Activated T-cell treated with anti-CD3 and anti-CD28 coated beads, Interleukin-2, amount 50 U/mL, for 1 hour (primary cell): ENCODE measurements around the gene ENPP5.

Source experiments
- DNase-seq: peaks from one replicate; pipeline ENCODE4 v3.0.0-alpha.2; 2020

The ENPP5 gene, protein sequence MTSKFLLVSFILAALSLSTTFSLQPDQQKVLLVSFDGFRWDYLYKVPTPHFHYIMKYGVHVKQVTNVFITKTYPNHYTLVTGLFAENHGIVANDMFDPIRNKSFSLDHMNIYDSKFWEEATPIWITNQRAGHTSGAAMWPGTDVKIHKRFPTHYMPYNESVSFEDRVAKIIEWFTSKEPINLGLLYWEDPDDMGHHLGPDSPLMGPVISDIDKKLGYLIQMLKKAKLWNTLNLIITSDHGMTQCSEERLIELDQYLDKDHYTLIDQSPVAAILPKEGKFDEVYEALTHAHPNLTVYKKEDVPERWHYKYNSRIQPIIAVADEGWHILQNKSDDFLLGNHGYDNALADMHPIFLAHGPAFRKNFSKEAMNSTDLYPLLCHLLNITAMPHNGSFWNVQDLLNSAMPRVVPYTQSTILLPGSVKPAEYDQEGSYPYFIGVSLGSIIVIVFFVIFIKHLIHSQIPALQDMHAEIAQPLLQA

DNA sequence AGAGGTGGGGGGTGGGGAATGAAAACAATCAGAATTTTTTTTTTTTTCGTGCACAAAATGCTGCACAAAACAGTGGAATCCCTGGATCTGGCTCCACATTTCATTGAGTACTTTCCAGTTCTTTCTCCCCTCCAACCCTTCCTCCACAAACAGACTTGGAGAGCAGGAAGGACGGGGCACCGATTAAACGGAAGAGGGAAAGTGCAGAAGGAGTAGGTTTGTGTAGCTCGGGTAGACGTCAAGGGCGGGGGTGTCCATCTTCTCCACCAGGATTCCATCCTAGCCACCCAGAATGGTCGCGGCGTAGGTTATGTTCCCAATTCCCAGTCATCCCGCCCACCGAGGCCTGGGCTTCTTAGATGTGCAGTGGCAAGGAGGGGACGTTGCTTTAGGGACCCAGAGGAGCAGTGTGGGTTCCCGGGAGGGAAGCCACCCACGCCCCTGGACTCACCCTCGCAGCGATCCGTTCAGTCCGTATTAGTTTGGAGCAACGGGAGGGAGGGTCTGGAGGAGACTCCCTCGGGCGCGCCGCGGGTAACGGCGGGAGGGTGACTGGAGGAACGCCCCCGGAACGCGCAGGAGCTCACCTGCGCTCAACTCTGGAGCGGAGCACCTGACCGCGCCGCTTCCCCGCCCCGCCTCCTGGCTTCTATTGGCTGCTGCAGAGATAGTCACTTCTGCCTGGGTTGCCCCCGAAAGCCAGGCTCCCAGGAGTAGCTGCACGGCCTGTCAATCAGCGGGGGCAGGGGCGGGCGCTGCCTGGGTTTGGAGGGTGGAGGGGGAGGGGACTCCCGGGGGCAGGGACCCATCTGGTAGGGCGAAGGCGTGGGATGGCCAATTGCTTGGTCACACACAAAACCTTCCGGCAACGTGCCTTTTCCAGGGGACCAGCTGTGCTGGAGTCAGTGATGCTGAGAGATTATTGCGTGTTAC lies at the start of gene ENPP5:
Gene ENPP5 (minus strand): TSS at position 624 of the 933 bp plus-strand sequence. CDS start 2,718 bp downstream, outside the sequence.
- DNase-seq: peak; percentile 73

DNA sequence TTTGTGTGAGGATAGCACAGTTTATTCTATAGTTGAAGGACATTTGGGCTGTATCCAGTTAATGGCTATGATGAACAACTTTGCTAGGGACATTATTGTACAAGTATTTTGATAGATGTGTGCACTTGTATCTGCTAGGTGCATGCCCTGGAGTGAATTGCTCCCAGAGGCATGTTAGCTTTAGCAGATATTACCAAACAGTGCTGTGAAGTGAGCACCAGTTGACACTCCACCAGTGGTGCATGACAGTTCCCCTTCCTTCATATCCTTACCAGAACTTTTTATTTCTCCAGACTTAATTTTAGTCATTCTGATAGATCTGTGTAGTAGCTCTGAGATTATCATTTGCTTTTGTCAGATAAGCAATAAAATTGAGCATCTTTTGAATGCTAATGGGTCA lies 48.9 kb upstream of the ENPP5 start:
- no peak for DNase-seq

DNA sequence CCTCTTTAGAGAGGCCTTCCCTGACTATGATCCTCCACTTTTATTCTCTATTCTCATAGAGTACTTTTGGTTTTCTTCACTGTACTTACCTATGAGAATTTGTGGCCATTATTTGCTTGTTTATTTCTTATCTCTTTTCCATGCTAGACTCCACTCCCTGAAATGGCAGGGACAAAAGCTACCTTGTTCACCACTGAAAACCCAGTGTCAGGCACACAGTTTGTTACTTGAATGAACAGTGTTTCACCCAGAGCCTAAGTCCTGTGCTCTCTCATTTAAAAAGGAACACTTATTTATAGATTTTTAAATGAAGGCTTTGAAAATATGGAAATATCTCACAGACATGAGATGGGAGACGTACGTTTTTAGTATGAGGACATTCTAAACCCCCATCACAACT lies 47.7 kb upstream of the ENPP5 start:
- DNase-seq: no peak

DNA sequence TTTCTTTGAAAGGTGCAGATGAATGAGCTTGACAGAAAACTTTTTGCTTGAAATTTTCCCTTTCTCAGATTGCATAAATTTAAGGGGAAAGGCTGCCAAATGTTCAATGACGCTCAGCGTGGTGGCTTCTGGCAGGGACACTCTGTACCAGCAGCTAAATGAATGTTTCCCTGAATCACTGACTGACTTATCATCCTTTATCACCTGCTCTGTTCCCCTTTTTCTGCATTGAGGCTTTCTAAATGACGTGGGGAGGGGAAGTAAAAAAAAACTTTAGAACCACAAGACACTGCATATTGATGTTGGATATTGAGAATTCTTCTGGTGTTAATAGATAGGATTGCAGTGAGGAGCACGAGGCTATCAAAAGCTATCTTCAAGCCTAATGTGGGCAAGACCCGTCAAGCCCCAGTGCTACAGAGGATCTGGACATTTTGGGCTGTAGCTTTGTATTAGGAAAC lies 46.9 kb upstream of the ENPP5 start:
- DNase-seq: no peak

DNA sequence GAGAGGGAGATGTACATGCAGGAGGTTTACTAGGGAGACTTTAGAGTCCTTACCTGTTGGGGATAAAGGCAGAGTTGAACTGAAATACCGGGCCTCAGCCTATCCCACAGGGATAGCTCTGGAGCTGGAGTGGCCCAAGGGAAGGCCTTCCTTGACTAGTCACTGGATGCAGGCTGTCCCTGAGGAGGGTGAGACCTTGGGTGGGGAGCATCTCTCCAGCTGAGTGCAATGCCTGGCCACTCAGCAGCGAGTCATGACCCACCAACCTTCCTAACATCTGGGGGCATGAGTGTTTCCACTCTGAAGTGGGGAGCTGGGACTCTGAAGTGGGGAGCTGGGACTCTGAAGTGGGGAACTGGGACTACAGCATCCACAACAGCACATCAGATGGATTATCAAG lies 46.1 kb upstream of the ENPP5 start:
- no peak for DNase-seq

DNA sequence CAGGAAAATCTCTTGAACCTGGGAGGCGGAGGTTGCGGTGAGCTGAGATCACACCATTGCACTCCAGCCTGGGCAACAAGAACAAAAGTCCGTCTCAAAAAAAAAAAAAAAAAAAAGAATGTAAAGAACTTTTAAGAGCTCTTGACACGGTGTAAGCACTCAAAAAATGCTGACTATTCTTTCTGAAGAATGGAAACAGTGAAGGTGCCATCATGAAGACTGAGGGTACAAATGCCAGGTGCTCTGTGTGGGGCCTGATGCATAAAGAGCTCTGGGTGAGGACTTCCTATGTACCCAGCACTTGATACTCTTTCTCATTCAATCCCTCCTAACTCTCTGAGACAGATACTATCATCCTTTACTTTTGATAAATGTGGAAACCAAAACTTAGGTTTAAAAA lies 45.0 kb upstream of the ENPP5 start:
- no peak for DNase-seq

DNA sequence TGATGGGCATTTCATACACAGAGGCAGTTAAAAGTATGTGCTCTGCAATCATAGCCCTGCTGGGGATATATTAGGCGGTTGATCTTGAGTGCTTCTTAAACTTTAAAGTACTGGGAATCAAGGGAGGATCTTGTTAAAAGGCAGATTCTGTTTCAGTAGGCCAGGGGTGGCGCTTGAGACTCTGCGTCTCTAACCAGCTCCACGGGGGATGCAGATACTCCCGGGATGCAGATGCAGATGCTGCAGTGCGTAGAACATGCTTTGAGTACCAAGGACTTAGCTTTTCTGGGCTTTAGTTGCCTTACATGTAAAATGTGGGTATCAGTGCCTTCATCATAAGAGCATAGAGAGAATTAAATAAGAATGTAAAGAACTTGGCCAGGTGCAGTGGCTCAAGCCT lies 44.4 kb upstream of the ENPP5 start:
- no peak for DNase-seq

DNA sequence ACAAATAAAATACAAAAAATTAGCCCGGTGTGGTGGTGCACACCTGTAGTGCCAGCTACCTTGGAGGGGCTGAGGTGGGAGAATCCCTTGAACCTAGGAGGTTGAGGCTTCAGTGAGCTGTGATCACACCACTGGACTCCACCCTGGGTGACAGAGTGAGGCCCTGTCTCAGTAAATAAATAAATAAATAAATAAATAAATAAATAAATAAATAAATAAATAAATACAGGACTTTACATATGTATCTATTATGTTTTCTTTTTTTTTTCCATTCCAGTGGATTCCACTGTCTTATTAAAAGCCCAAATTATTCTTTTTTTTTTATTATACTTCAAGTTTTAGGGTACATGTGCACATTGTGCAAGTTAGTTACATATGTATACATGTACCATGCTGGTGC lies 41.1 kb upstream of the ENPP5 start:
- no peak for DNase-seq

DNA sequence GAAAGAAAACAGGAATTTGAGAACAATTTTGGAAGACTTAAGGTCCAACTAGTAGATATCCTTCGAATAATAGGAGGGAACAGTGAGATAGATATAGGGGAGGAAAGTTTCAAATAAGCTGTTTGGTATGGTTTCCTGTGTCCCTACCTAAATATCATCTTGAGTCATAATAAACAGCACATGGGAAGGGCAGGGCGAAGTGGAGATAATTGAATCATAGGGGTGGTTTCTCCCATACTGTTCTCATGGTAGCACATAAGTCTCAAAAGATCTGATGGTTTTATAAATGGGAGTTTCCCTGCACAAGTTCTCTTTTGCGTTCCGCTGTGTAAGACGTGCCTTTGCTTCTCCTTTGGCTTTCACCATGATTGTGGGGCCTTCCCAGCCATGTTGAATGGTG lies 39.5 kb upstream of the ENPP5 start:
- no peak for DNase-seq

DNA sequence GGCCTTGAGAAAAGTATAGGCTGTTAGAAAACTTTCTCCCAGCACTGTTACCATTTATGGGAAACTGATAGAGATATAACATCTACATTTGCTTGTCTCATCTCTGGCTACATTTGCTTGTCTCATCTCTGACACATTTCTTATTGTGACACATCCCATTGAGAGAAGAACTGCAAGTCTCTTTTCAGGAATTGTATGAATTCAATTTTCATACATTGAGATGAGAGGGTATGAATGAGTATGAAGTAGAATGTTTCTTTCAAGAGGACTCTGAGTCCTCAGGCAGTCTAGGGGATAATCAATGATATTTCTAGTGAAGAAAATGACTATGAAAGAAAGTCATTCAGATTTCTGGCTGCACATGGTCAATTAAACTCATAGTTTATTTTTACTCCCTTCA lies 37.5 kb upstream of the ENPP5 start:
- DNase-seq: no peak

DNA sequence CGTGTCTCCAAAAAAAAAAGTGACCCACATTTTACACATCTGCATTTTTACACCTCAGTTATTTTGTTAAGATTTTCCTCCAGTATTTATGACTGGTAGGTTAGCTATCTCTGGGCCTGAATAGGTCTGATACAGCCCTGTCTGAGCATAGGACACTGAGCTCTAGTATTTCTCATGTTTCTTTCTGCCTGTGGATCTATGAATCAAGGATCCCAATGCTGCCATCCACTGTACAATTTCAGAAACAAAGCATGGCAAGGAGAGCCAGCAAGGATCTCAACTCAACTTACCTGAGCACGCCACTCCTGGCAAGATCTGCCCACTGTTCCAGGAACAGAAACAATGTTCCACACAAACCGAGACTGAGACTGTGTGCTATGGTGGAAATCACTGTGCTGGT lies 36.4 kb upstream of the ENPP5 start:
- DNase-seq: no peak

DNA sequence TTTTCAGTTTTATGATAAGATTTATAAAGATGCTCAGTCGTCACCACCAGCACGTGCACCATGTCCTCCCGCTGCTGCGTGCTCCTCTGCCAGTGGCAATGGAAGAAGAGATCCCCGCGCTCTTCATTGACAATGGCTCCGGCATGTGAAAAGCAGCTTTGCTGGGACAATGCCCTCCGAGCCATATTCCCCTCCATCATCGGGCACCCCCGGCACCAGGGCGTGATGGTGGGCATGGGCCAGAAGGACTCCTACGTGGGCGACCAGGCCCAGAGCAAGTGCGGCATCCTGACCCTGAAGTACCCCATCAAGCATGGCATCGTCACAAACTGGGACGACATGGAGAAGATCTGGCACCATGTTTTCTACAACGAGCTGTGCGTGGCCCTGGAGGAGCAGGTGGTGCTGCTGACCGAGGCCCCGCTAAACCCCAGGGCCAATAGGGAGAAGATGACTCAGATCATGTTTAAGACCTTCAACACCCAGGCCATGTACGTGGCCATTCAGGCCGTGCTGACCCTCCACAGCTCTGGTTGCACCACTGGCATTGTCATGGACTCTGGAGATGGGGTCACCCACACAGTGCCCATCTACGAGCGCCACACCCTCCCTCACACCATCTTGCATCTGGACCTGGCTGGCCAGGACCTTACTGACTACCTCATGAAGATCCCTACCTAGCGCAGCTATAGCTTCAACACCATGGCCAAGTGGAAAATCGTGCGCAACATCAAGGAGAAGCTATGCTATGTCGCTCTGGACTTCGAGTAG lies 34.3 kb upstream of the ENPP5 start:
- DNase-seq: no peak

DNA sequence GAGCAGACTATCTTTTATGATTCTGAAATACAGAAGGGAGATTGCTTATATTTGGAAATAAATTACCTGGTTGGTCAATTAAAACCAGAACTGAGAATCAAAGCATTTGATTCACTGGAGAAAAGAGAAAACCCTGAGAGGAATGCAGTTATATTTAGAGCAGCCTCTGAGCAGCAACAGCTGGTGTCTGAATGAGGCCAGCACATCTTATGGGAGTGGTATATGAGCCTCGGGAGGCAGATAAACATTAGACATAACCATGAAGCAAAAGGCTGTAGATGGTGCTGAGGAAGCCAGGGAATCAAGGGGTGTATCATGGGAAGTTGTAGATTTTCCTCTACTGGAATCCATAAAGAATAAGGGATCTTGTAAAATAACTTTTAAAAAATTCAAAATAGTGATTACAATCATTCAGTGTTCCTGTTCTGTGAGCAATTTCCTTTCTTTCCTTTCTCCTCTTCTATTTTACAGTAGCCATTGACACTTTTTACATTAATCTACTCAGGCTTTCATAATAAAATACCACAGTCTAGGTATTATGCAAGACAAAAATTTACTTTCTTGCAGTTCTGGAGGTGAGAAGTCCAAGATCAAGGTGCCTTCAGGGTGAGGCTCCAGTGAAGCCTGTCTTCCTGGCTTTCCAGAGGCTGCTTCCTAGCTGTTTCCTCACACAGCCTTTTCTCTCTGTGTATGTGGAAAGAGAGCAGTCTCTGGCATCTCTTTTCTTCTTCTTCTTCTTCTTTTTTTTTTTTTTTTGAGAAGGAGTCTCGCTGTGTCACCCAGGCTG lies 32.8 kb upstream of the ENPP5 start:
- DNase-seq: no peak

DNA sequence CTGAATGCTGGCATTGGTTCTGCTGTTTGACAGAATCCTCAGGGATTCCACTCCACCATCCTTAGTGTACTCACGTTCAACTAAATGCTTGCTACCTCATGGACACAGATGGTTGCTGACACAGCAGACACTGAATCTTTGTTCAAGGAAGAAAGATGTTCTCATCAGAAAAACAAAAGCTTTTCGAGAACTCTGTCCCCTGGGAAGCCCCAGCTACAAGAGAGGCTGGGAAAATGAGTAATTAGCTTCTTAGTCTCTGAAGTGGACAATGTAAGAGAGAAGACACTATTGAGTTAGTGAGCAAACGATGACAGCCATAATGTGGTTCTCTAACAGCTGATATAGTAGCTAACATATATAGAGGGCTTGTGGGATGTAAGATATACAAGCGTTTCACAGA lies 30.9 kb upstream of the ENPP5 start:
- DNase-seq: no peak

DNA sequence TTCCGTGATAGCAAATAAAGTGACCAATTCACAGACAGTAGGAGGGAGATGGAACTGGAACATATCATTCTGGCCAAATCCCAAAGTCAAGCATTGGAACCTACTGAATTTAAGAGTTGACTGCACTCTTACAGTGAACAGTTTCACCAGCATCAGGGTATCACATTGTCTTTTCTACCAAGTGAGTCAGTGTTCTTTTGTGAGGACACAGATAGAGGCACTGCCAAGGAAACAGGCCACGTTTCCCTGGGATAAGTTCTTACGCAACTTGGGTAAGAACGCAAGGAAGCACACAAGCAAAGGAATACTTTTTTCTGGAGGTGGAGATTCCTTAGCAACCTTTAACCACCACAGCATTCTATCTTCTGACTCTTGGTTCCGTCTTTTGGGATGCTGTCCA lies 28.6 kb upstream of the ENPP5 start:
- no peak for DNase-seq

DNA sequence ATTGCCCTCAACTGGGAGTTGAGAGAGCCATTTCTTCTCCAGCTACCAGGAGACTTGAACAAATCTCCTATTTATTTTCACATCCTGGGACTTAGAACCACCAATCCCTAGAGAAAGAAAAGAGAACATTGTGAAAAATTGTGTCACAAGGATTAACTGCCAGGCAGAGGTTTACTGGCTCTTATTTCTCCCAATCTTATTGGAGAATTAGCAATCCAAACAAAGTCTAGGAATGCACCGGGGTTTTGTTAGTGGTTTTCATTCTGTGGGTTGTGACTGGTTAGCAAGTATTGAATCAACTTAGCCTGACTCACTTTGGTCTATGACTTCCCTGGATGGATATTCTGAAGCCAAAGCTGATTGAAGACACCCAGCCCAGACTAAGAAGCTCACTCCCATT lies 21.2 kb upstream of the ENPP5 start:
- no peak for DNase-seq

DNA sequence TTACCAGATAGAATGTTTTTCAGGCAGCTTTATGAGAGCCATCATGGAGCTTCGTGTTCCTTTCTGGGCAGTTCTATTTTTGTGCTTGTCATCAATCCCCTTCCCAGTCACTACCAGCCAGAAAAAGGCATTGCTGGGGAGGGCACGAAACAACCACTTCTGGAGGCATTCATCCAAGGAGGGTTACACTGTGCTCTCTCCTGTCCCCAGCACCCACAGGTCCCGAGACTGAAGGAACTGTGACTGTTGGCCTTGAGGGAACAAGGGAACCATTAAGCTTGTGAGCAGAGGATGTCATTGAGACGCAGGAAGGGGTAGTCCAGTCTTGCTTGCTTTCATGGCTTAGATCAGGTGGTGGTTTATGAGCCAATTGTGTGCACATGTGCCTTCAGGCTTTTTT lies 20.1 kb upstream of the ENPP5 start:
- no peak for DNase-seq

DNA sequence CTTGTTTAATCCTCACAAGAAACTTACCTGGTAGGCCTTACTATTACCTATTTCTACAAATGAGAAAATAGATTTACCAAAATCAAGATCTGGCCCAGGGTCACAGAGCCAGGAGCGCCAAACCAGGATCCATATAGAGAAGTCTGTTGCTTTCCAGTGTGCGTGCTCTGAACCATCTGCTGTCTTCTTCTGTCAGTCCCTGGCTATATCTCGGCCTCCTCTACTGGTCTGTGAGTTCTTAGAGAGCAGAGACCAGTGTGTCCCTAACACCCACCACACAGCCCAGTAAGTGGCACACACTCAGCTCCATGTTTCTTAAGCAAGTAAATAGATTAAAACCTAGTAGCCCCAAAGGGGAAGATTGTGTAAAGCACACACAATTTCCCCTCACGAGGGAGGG lies 18.9 kb upstream of the ENPP5 start:
- DNase-seq: no peak

DNA sequence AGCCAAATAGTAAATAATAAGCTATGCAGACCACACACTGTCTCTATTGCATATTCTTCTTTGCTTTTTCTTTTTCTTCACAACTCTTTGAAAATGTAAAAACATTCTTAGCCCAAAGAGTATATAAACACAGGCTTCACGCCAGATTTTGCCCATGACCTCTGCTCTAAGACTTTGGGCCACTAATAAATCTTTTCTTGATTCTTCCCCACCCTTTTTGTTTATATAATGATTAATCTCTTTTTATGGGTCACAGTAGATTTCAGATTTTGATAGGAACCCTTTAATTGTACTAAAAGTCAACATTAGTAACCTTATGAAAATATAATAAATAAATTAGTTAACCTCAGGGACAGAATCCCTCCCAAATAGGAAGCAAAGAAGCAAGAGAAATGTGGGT lies 15.8 kb upstream of the ENPP5 start:
- no peak for DNase-seq

DNA sequence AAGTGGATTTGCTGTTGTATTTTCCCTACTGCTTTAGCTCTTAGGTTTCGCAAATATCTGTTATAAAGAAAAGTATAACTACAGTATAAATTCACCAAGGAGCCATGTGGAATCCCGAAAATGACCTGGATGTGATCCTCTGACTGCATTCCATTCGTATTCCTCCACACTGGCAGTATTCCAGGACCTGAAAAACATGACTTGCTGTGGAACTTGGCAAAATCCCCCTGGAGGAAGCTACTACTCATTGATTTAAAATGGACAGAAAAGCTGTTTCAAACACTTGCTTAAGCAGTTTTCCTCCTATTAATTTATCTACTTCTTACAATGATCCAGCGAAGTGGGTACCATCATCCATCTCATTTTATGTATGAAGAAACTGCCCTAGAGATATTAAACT lies 13.3 kb upstream of the ENPP5 start:
- no peak for DNase-seq

DNA sequence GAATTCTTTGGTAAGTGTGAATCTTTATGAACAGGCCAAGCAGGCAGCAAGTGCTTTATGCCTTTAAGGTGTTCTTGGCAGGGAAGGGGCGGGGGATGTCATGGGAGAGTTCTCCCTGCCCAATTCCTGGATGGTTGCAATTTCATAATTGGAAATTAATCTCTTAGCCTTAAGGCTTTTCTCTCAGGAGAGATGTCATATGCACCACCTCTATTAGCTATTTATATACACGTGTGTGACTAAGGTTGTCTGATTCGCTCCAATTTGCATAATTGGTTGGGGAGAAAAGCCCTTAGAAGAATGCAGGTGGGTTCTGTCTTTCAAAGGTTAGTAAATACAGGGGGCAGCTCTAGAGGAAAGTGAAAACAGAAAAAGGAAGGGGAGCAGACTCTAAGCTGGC lies 5.2 kb upstream of the ENPP5 start:
- no peak for DNase-seq

DNA sequence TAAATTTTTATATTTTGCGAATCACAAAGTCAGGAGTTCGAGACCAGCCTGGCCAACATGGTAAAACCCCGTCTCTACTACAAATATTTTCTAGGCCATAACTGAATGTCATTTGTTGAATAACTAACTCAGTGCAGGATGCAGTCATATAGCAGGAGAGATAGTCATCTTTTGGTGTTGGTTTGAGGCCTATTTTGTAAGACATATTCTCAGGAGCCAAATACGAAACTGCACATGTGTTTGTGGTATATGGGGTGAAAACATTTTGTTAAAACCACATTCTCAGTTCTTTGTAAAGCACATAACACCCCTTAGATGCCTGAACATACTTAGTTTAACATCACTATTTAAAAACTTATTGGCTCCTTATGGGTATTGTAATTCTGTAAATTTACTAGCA lies 4.7 kb upstream of the ENPP5 start:
- no peak for DNase-seq
